Stimulated activated CD4-positive, alpha-beta T cell treated with anti-CD3 and anti-CD28 coated beads, Interleukin-4, amount 100 ng/mL, for 48 hours (primary cell): ENCODE data around the gene OR2AE1.

Experiments used
- DNase-seq, 2 donors: peaks; one replicate each; pipeline ENCODE4 v3.0.0-alpha.2; 2020; ENCODE audit warnings: low read depth in 2 of 2

Gene OR2AE1

GRCh38 chr7:99860281-99861127 is 16.3 kb downstream of the OR2AE1 start:
- no peak for DNase-seq

DNA sequence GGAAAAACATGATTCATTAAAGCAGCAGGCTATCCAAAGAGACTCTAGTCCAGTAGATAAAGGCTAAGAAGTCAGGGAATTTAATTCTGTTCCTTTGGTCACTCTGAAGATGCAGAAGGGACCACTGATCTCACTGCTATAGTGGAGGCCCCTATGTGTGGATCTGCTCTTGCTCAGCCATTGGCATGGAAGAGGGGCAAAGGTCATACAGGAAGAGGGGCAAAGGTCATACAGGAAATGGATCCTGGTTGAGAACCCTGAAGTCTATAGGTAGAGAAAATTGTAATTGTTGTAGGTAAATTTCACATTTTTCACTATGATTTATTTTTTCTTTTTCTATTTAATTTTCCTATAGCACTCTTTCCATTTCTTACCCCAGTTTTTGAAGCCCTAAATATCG is 21.6 kb downstream of the OR2AE1 start:
- DNase-seq, result no peak

- DNase-seq, result no peak
Measured at GRCh38 chr7:99848420-99849216, 28.2 kb downstream of the OR2AE1 start.

- no peak for DNase-seq
Measured at GRCh38 chr7:99844328-99844727, 32.5 kb downstream of the OR2AE1 start.

GRCh38 chr7:99843808-99844207 is 33.0 kb downstream of the OR2AE1 start:
- DNase-seq, result no peak

GRCh38 chr7:99842926-99843325 is 33.9 kb downstream of the OR2AE1 start:
- no peak for DNase-seq

- DNase-seq, result no peak
Measured at GRCh38 chr7:99840136-99840869, 36.5 kb downstream of the OR2AE1 start.

DNA sequence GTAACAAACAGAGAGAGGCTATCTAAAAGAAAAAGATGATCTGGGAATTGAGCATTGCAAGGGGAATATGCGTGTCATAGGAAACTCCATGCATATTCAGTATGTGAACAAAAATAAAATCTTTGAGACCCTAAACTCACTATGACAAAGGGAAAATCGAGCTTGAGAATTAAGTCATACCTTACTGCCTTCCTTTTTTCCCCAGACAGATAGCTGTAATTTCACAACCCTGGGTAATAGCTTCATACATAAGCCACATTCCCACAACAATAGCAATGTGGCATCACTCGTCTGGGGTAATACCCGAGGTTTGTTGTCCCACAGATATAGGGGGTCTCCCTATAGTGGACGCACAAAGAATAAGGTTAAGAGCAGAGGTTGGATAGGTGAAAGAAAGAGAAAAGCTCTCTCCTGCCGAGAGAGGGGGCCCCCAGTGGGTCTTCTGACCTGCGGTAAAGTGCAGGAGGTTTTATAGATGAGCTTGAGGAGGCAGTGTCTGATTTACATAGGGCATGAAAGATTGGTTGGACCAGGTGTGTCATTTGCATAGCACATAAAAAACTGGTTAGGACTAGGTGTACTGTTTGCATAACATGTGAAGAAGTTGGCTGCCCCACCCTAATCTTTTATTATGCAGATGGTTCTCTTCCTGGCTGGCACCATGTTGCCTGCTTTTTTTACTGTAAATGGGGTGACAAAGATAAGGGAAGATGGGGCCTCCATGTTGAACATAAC is 37.4 kb downstream of the OR2AE1 start:
- DNase-seq, result no peak

- no peak for DNase-seq
Measured at GRCh38 chr7:99837649-99838361, 39.0 kb downstream of the OR2AE1 start.

DNA sequence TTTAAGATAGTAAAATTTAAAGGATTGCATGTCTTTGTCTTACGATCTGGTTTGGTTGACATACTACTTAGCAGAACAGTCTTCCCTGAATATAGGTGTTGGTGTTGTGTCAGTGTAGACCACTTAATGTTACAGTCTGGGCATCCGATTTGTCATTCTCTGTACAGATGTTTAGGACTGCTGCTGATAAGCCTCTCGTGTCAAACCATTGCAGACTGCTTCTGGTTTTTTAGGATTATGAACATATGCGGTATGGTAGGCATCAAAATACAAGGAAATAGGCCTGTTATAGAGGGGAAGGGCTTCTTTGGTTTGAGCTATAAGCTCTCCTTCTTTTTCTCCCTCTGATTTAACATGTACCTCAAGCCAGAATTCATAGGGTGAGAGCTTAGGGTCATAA is 41.6 kb downstream of the OR2AE1 start:
- DNase-seq, result no peak

- DNase-seq, result no peak
Measured at GRCh38 chr7:99834382-99834781, 42.5 kb downstream of the OR2AE1 start.

GRCh38 chr7:99833289-99833877 is 43.5 kb downstream of the OR2AE1 start:
- no peak for DNase-seq

DNA sequence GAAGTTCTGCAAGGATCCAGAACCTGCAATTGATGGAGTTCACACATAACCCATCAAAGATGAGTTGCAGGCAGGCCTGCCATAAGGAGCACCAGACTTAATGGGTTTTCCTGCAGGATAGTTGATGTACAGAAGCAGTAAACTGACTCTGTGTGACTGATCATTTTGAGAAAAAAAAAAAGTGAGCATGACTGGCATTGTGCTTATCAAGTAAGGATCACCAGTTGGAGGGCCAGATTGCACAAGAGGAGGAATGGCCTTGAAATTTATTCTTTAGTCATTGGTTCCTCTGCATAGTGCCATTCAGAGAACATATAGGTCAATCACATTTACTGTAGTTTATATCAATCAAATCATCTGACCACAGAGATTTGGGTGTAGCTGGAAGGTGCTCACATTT is 45.2 kb downstream of the OR2AE1 start:
- DNase-seq, result no peak

DNA sequence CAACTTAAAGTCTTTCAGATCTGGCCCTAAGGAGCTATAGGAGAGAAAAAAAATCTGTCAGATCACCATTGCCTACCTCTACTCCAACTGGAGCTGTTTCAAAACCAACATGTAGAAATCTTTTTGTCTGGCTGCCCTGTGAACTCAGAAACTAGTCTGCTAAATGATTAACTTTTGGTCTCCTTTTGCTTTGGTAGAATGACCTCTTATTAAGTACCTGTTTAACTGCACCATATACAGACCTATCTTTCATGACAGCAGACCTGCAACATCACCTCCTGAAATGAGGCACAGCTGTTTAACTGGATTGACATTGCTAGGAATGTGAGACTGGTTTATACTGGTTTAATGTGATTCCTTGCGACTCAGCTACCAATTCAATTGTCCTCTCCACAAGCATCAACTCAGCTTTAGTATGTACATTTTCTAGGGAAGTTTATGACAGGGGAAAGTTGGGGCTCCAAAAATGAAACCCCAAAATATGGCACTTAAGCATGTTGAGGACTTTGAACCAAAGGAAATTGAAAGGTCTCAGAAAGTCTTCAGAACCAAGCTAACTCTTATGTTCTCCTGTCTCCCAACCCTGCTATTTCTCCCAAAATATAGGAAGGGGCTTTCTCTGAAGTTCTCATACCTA is 47.2 kb downstream of the OR2AE1 start:
- DNase-seq, result no peak

GRCh38 chr7:99828811-99829210 is 48.0 kb downstream of the OR2AE1 start:
- DNase-seq, result no peak

- DNase-seq, result no peak
Measured at GRCh38 chr7:99827040-99827778, 49.6 kb downstream of the OR2AE1 start.
